ENCODE measurements around the gene HECTD4.
"Not testable (repeated sequence)": the region's sequence is repeated elsewhere in the genome, so short reads cannot be mapped to it uniquely, and the experiment has no call there.

Gene HECTD4

GRCh38 chr12:112121780-112122565 is 260.3 kb downstream of the HECTD4 start:
- DNase-seq (ENCODE audit: low read depth in 2 of 2), result no peak

GRCh38 chr12:112117685-112118084 is 264.5 kb downstream of the HECTD4 start:
- DNase-seq (ENCODE audit: low read depth in 2 of 2), result no peak

- DNase-seq (ENCODE audit: low read depth in 2 of 2), result no peak
These were observed 265.8 kb downstream of the HECTD4 start for GRCh38 chr12:112116232-112117060.

- no peak for DNase-seq (ENCODE audit: low read depth in 2 of 2)
These were observed 266.8 kb downstream of the HECTD4 start for GRCh38 chr12:112115259-112116045.

GRCh38 chr12:112112409-112113133 is 269.7 kb downstream of the HECTD4 start:
- DNase-seq (ENCODE audit: low read depth in 2 of 2), result no peak

- DNase-seq (ENCODE audit: low read depth in 2 of 2), result no peak
These were observed 270.3 kb downstream of the HECTD4 start for GRCh38 chr12:112111931-112112330.

GRCh38 chr12:112110787-112111662 is 271.2 kb downstream of the HECTD4 start:
- not testable (repeated sequence) for DNase-seq (ENCODE audit: low read depth in 2 of 2)
